ENCODE measurements around the gene ZNF569. TPM values are rescaled to one million over a fixed set of nuclear protein-coding genes. Genes with fewer than 3 reads are reported as not detected.

ZNF569 gene
- total and polyA plus RNA-seq, 10 of the 15 experiments (the other 5 are each of a cell fraction or from before 2014, with no cell fraction given), result 0.82 to 4.3 (median 2.3) TPM

DNA sequence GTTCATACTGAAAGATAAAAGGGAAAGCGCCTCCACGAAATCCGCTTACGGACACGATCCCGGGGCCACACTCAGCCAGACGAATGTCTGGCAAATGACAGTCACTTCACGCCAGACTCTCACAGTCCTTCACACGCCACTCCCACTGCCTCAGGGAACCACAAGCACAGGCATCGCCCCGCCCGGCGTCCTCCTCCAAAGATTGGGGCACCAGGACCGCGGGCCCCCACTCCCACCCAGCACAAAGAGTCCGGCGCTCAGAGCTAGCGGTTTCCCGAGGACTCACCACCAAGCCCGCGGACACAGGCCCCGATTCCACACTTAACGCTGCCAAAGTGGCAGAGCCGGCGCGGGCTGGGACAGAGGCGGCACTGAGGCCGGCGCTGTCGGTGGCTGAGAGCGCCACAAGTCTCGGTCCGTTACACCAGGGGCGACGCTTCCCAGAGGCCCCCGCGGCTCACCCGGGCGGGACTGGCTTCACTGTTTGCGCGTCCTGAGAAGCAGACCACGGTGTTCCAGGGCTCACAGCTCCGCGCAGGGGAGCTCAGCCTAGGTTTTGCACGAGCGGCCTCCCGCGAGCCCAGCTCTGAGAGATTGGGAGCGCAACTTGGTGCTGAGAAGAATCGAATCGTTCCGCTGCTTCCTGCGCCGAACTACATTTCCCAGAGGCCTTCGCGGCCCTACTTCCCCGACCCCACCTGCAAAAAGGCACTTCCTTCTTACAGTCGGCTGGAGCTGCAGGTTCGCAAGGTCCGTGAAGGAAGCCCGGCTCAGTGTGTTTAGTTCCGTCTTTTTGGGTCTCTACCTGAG is at the start of gene ZNF569 (continued):
- TF ChIP-seq, protein P1, sequence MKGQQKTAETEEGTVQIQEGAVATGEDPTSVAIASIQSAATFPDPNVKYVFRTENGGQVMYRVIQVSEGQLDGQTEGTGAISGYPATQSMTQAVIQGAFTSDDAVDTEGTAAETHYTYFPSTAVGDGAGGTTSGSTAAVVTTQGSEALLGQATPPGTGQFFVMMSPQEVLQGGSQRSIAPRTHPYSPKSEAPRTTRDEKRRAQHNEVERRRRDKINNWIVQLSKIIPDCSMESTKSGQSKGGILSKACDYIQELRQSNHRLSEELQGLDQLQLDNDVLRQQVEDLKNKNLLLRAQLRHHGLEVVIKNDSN (IDR thresholded peaks at IDR 0.05; ENCODE audit: borderline replicate concordance, extremely low read length, insufficient read depth, low read depth, low read length), result peak; percentile 16
- TF ChIP-seq SPI1 (IDR thresholded peaks at IDR 0.05; ENCODE audit: borderline replicate concordance, insufficient read depth, low read depth, low read length), result peak; percentile 79
- peak; percentile 60; the same call in 1 of the 2 replicates for TF ChIP-seq CBX5 (IDR thresholded peaks at IDR 0.05; ENCODE audit: low read depth)
- peak; percentile 5; the same call in 1 of the 2 replicates for TF ChIP-seq RAD21 (IDR thresholded peaks at IDR 0.05; ENCODE audit: insufficient read depth, low read depth, low read length)
- 0 out of 2 replicates have a peak, but pooled peaks have one; percentile 47 for TF ChIP-seq HDGF (IDR thresholded peaks at IDR 0.05)
- peak; percentile 87 for TF ChIP-seq PAX5 (IDR thresholded peaks at IDR 0.05; ENCODE audit: borderline replicate concordance, low read depth, low read length)
- TF ChIP-seq SREBF1 (IDR thresholded peaks at IDR 0.05; ENCODE audit: low read length), result peak; percentile 88
- peak; percentile 59 for TF ChIP-seq SIN3A (IDR thresholded peaks at IDR 0.05; ENCODE audit: low read depth, low read length)
- TF ChIP-seq, protein P2, sequence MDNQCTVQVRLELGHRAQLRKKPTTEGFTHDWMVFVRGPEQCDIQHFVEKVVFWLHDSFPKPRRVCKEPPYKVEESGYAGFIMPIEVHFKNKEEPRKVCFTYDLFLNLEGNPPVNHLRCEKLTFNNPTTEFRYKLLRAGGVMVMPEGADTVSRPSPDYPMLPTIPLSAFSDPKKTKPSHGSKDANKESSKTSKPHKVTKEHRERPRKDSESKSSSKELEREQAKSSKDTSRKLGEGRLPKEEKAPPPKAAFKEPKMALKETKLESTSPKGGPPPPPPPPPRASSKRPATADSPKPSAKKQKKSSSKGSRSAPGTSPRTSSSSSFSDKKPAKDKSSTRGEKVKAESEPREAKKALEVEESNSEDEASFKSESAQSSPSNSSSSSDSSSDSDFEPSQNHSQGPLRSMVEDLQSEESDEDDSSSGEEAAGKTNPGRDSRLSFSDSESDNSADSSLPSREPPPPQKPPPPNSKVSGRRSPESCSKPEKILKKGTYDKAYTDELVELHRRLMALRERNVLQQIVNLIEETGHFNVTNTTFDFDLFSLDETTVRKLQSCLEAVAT (IDR thresholded peaks at IDR 0.05), result no peak
- TF ChIP-seq, protein P3, sequence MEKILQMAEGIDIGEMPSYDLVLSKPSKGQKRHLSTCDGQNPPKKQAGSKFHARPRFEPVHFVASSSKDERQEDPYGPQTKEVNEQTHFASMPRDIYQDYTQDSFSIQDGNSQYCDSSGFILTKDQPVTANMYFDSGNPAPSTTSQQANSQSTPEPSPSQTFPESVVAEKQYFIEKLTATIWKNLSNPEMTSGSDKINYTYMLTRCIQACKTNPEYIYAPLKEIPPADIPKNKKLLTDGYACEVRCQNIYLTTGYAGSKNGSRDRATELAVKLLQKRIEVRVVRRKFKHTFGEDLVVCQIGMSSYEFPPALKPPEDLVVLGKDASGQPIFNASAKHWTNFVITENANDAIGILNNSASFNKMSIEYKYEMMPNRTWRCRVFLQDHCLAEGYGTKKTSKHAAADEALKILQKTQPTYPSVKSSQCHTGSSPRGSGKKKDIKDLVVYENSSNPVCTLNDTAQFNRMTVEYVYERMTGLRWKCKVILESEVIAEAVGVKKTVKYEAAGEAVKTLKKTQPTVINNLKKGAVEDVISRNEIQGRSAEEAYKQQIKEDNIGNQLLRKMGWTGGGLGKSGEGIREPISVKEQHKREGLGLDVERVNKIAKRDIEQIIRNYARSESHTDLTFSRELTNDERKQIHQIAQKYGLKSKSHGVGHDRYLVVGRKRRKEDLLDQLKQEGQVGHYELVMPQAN (conservative IDR thresholded peaks at IDR 0.05), result peak; percentile 39; the same call in 1 of the 2 replicates
- TF ChIP-seq, protein P4, sequence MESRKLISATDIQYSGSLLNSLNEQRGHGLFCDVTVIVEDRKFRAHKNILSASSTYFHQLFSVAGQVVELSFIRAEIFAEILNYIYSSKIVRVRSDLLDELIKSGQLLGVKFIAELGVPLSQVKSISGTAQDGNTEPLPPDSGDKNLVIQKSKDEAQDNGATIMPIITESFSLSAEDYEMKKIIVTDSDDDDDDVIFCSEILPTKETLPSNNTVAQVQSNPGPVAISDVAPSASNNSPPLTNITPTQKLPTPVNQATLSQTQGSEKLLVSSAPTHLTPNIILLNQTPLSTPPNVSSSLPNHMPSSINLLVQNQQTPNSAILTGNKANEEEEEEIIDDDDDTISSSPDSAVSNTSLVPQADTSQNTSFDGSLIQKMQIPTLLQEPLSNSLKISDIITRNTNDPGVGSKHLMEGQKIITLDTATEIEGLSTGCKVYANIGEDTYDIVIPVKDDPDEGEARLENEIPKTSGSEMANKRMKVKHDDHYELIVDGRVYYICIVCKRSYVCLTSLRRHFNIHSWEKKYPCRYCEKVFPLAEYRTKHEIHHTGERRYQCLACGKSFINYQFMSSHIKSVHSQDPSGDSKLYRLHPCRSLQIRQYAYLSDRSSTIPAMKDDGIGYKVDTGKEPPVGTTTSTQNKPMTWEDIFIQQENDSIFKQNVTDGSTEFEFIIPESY (IDR thresholded peaks at IDR 0.05), result no peak
- TF ChIP-seq POLR2AphosphoS5 (IDR thresholded peaks at IDR 0.05; ENCODE audit: low read length), result peak; percentile 83
- no peak for TF ChIP-seq FOXM1 (IDR thresholded peaks at IDR 0.05; ENCODE audit: low read depth, low read length)
- TF ChIP-seq POU2F2 (IDR thresholded peaks at IDR 0.05; ENCODE audit: borderline replicate concordance, low read depth, low read length), result peak; percentile 81; the same call in 2 of the 3 replicates
- no peak for TF ChIP-seq ZNF217 (IDR thresholded peaks at IDR 0.05)
- TF ChIP-seq NR2C1 (IDR thresholded peaks at IDR 0.05), result peak; percentile 91
- TF ChIP-seq SREBF2 (IDR thresholded peaks at IDR 0.05; ENCODE audit: low read length), result peak; percentile 56; the same call in 1 of the 2 replicates
- TF ChIP-seq TCF12 (IDR thresholded peaks at IDR 0.05; ENCODE audit: low read depth, low read length), result 0 out of 2 replicates have a peak, but pooled peaks have one; percentile 44
- no peak for TF ChIP-seq DPF2 (IDR thresholded peaks at IDR 0.05)
- 0 out of 2 replicates have a peak, but pooled peaks have one; percentile 44 for TF ChIP-seq IRF4 (IDR thresholded peaks at IDR 0.05; ENCODE audit: low read depth, low read length)
- TF ChIP-seq, protein P5, sequence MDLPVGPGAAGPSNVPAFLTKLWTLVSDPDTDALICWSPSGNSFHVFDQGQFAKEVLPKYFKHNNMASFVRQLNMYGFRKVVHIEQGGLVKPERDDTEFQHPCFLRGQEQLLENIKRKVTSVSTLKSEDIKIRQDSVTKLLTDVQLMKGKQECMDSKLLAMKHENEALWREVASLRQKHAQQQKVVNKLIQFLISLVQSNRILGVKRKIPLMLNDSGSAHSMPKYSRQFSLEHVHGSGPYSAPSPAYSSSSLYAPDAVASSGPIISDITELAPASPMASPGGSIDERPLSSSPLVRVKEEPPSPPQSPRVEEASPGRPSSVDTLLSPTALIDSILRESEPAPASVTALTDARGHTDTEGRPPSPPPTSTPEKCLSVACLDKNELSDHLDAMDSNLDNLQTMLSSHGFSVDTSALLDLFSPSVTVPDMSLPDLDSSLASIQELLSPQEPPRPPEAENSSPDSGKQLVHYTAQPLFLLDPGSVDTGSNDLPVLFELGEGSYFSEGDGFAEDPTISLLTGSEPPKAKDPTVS (IDR thresholded peaks at IDR 0.05; ENCODE audit: low read depth, low read length), result peak; percentile 62; the same call in 1 of the 2 replicates
- peak; percentile 7 for TF ChIP-seq MEF2B (IDR thresholded peaks at IDR 0.05; ENCODE audit: partially characterized antibody, poor library complexity, severe bottlenecking)
